HepG2 (cell line): ENCODE measurements around the gene CLDN19.
A peak's percentile ranks its signal among the peaks of the same experiment; 100 is the strongest.

ENCODE experiments used
- CEBPB ChIP-seq: IDR thresholded peaks from 2 replicates; pipeline ENCODE4 v1.6.1; 2011; ENCODE audit warnings: low read depth, low read length, improper control_type of control experiment, borderline replicate concordance
- EP300 ChIP-seq, 3 experiments: sonication (generic) in 1 of 3; formaldehyde crosslinking in 1 of 3; IDR thresholded peaks; 2 replicates each; pipeline versions ENCODE4 v1.5.1 to v1.6.1; 2011 to 2020; ENCODE audit warnings: low read depth in 2 of 3, low read length in 2 of 3, borderline replicate concordance in 1 of 3, improper control_type of control experiment in 1 of 3, mild to moderate bottlenecking in 1 of 3, missing genetic modification reagents in 1 of 3, moderate library complexity in 1 of 3
- POLR2AphosphoS5 ChIP-seq: IDR thresholded peaks from 2 replicates; pipeline ENCODE4 v1.6.1; 2012; ENCODE audit warnings: low read depth, low read length
- SOX6 ChIP-seq, 2 experiments: fragments of 450-650 bp in 1 of 2; sonication (generic) in 1 of 2; formaldehyde crosslinking in 1 of 2; IDR thresholded peaks; 2 replicates each; pipeline versions ENCODE4 v1.4.0 to v1.6.1; 2017 to 2020; ENCODE audit warnings: antibody characterized with exemption in 1 of 2, mild to moderate bottlenecking in 1 of 2, missing genetic modification reagents in 1 of 2
- TARDBP ChIP-seq: sonication (generic); formaldehyde crosslinking; IDR thresholded peaks from 2 replicates; pipeline ENCODE4 v1.8.0; 2022; ENCODE audit warnings: mild to moderate bottlenecking, missing genetic modification reagents
- ZBTB21 ChIP-seq: sonication (generic); formaldehyde crosslinking; IDR thresholded peaks from 2 replicates; pipeline ENCODE4 v1.4.0; 2020; ENCODE audit warnings: missing genetic modification reagents
- ZNF251 ChIP-seq: sonication (generic); formaldehyde crosslinking; IDR thresholded peaks from 2 replicates; pipeline ENCODE4 v1.9.0; 2021; ENCODE audit warnings: mild to moderate bottlenecking, missing genetic modification reagents
- ZNF274 ChIP-seq: sonication (generic); formaldehyde crosslinking; IDR thresholded peaks from 2 replicates; pipeline ENCODE4 v1.5.1; 2020; ENCODE audit warnings: mild to moderate bottlenecking, missing genetic modification reagents
- ZNF354B ChIP-seq: sonication (generic); formaldehyde crosslinking; IDR thresholded peaks from 2 replicates; pipeline ENCODE4 v1.8.0; 2022; ENCODE audit warnings: mild to moderate bottlenecking, missing genetic modification reagents
- ZNF652 ChIP-seq: IDR thresholded peaks from 2 replicates; pipeline ENCODE4 v1.6.1; 2016; ENCODE audit warnings: low read depth, borderline replicate concordance
- ZNF776 ChIP-seq: sonication (generic); formaldehyde crosslinking; IDR thresholded peaks from 2 replicates; pipeline ENCODE4 v1.4.0; 2020; ENCODE audit warnings: mild to moderate bottlenecking, missing genetic modification reagents
- TF ChIP-seq, protein P1 (sequence below): sonication (generic); formaldehyde crosslinking; IDR thresholded peaks from 2 replicates; pipeline ENCODE4 v1.5.0; 2020; ENCODE audit warnings: mild to moderate bottlenecking, missing genetic modification reagents
- TF ChIP-seq, protein P2 (sequence below): sonication (generic); formaldehyde crosslinking; IDR thresholded peaks from 2 replicates; pipeline ENCODE4 v1.5.0; 2020; ENCODE audit warnings: missing genetic modification reagents

DNA sequence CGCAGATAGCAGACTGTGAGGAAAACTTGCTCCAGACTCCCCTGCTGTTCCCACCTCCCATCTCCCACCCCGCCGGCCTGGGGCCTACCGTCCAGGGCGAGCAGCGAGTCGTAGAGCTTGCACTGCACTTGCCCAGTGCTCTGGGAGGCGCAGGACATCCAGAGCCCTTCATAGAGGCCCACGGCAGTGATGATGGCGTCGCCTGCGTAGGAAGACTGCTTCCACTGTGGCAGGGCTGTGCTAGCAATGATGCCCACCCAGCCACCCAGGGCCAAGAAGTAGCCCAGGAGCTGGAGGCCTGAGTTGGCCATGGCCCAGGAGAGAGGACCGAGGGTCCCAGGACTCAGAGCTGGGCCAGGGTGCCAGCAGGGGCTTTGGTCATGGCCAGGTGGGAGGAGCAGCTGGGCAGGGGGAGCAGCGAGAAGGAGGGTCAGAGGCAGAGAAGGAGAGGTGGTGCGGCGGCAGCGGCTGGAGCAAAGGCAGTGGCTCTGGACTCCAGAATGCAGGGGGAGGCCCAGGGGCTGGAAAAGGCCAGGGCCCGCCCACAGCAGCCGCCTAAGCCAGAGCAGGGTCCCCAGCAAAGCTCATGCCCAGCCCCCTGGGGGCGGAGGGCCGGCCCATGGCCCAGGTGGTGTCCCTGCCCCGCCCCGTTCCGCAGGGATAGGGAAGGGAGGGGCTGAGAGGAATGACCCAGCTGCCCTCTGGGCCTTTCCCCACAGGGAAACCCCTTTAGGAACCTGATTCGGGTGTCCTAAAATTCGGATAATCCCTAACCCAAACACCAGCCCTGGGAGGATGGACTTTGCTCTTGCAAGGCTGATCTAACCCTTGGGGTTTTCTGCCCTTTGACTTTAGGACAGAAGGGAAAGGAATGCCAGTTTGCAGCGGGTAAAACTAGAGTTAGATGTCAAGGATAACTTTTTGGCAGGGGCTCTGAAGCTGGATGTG is at the start of gene CLDN19:
- TF ChIP-seq POLR2AphosphoS5 (0 out of 2 replicates have a peak, but pooled peaks have one; percentile 48), ZNF354B (CRISPR knock-in tag) (no peak), ZNF274 (CRISPR knock-in tag) (no peak), ZNF652 (CRISPR knock-in tag) (no peak), CEBPB (no peak), ZNF251 (CRISPR knock-in tag) (no peak), SOX6 (IDR thresholded peaks at IDR 0.05) (no peak), SOX6 (CRISPR knock-in tag; IDR thresholded peaks at IDR 0.05) (peak; percentile 62), ZBTB21 (CRISPR knock-in tag) (no peak), EP300 (IDR thresholded peaks at IDR 0.05; ENCODE audit: low read depth in 2 of 2, low read length in 2 of 2) (peak in 1 of 2 experiments; percentile 29; a peak in 1 of 4 replicates), EP300 (CRISPR knock-in tag; IDR thresholded peaks at IDR 0.05; ENCODE audit: borderline replicate concordance) (no peak), ZNF776 (no peak), TARDBP (peak; percentile 22; the same call in 1 of the 2 replicates)
- TF ChIP-seq, protein P1, sequence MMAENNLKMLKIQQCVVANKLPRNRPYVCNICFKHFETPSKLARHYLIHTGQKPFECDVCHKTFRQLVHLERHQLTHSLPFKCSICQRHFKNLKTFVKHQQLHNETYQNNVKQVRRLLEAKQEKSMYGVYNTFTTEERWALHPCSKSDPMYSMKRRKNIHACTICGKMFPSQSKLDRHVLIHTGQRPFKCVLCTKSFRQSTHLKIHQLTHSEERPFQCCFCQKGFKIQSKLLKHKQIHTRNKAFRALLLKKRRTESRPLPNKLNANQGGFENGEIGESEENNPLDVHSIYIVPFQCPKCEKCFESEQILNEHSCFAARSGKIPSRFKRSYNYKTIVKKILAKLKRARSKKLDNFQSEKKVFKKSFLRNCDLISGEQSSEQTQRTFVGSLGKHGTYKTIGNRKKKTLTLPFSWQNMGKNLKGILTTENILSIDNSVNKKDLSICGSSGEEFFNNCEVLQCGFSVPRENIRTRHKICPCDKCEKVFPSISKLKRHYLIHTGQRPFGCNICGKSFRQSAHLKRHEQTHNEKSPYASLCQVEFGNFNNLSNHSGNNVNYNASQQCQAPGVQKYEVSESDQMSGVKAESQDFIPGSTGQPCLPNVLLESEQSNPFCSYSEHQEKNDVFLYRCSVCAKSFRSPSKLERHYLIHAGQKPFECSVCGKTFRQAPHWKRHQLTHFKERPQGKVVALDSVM, result peak; percentile 81
- TF ChIP-seq, protein P2, sequence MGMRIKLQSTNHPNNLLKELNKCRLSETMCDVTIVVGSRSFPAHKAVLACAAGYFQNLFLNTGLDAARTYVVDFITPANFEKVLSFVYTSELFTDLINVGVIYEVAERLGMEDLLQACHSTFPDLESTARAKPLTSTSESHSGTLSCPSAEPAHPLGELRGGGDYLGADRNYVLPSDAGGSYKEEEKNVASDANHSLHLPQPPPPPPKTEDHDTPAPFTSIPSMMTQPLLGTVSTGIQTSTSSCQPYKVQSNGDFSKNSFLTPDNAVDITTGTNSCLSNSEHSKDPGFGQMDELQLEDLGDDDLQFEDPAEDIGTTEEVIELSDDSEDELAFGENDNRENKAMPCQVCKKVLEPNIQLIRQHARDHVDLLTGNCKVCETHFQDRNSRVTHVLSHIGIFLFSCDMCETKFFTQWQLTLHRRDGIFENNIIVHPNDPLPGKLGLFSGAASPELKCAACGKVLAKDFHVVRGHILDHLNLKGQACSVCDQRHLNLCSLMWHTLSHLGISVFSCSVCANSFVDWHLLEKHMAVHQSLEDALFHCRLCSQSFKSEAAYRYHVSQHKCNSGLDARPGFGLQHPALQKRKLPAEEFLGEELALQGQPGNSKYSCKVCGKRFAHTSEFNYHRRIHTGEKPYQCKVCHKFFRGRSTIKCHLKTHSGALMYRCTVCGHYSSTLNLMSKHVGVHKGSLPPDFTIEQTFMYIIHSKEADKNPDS (CRISPR knock-in tag), result no peak
